ENCODE measurements around the gene CISD1. TPM values are rescaled to one million over a fixed set of nuclear protein-coding genes. Genes with fewer than 3 reads are reported as not detected.

Gene CISD1
- total RNA-seq (2021) (46.6 to 53.8 TPM (median 48.3 TPM) in 3 replicates), Bru-seq, nascent RNA (percentile 93 among the genes with signal in this experiment)
- long read RNA-seq, experiment 1, transcript CISD1-201 (3 exons, 2,479 nt) = major isoform, 84 of 92 reads
- long read RNA-seq, experiment 1, partial matches to known transcripts = 1 of 92 reads
- long read RNA-seq, experiment 1, other reads (novel, unspliced or antisense) = 7 of 92 reads
- long read RNA-seq, experiment 2, transcript CISD1-201 (3 exons, 2,479 nt) = major isoform, 95 of 101 reads
- long read RNA-seq, experiment 2, partial matches to known transcripts = 3 of 101 reads
- long read RNA-seq, experiment 2, other reads (novel, unspliced or antisense) = 3 of 101 reads
- long read RNA-seq, experiment 3, transcript CISD1-201 (3 exons, 2,479 nt) = major isoform, 75 of 77 reads
- long read RNA-seq, experiment 3, partial matches to known transcripts = 1 of 77 reads
- long read RNA-seq, experiment 3, other reads (novel, unspliced or antisense) = 1 of 77 reads

DNA sequence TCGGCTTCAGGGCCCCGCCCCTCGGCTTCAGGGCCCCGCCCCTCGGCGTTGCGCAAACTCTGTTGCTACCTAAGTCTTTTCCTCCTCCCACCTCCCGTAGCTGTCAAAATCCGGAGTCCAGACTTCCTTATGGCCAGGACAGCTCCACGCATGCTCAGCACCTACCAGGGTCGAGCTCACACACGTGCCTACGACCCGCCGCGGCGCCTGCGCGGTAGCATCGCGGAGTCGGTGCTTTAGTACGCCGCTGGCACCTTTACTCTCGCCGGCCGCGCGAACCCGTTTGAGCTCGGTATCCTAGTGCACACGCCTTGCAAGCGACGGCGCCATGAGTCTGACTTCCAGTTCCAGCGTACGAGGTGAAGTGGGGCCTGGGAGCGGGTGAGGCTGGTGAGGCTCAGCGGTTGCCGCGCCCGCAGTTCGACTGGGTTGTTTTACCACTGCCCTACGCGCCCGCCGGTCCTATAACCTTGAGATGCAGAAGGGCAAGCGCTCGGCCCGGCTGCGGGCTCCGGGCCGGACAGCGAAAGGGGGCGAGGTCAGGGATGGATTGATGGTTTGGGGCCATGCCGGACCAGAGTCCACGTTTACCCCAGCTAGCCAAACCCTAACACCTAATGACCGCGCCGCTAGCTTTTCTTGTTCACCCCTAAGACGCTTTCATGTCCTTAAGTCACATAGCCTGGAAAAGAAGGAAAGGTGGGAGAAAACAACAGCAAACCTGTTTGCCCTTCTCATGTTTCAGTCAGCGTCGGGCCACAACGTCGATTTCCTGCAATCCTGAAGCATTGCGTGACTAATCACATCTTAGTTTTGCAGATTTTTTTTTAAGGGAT, at the start of gene CISD1:
Gene CISD1, plus strand, starts transcription at position 217 of the 836 bp plus-strand sequence. Its CDS starts 112 bp downstream, at position 329.
- Mint-ChIP-seq H3K27ac (peak within 1 kb of the TSS; percentile 99), H3K9me3 (no peaks in the 10 kb centered on the region; the same call in 1 of the 2 replicates), H3K4me1 (peaks cover 45% of the 10 kb centered on the region), H3K27me3 (ENCODE audit: low read depth) (no peaks in the 10 kb centered on the region), H3K4me3 (peak within 1 kb of the TSS; percentile 92), H3K36me3 (peaks cover 5% of the 10 kb centered on the region; the same call in 1 of the 2 replicates)
- POLR2A ChIA-PET = interaction anchor here (0.6 to 1.4 kb wide), 2 partner anchors 21 to 120 kb away, joined by 5 read pairs; no protein-coding TSS in a partner anchor
- DNase-seq (ENCODE audit: low spot score) = peak; percentile 95
- ATAC-seq = peak; percentile 82
- CTCF ChIA-PET = interaction anchor here (0.5 to 2.0 kb wide), 8 partner anchors 11 to 131 kb away, joined by 3 to 8 read pairs (median 4); partner anchors contain the start of gene UBE2D1
- TF ChIP-seq, protein P1, sequence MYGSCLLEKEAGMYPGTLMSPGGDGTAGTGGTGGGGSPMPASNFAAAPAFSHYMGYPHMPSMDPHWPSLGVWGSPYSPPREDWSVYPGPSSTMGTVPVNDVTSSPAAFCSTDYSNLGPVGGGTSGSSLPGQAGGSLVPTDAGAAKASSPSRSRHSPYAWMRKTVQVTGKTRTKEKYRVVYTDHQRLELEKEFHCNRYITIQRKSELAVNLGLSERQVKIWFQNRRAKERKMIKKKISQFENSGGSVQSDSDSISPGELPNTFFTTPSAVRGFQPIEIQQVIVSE (CRISPR knock-in tag; IDR thresholded peaks at IDR 0.05; ENCODE audit: borderline replicate concordance) = no peak
- TF ChIP-seq, protein P2, sequence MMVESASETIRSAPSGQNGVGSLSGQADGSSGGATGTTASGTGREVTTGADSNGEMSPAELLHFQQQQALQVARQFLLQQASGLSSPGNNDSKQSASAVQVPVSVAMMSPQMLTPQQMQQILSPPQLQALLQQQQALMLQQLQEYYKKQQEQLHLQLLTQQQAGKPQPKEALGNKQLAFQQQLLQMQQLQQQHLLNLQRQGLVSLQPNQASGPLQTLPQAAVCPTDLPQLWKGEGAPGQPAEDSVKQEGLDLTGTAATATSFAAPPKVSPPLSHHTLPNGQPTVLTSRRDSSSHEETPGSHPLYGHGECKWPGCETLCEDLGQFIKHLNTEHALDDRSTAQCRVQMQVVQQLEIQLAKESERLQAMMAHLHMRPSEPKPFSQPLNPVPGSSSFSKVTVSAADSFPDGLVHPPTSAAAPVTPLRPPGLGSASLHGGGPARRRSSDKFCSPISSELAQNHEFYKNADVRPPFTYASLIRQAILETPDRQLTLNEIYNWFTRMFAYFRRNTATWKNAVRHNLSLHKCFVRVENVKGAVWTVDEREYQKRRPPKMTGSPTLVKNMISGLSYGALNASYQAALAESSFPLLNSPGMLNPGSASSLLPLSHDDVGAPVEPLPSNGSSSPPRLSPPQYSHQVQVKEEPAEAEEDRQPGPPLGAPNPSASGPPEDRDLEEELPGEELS (CRISPR knock-in tag; IDR thresholded peaks at IDR 0.05) = peak; percentile 97
- peak; percentile 99 for TF ChIP-seq FOXP1 (CRISPR knock-in tag; IDR thresholded peaks at IDR 0.05; ENCODE audit: borderline replicate concordance)
- TF ChIP-seq, protein P3, sequence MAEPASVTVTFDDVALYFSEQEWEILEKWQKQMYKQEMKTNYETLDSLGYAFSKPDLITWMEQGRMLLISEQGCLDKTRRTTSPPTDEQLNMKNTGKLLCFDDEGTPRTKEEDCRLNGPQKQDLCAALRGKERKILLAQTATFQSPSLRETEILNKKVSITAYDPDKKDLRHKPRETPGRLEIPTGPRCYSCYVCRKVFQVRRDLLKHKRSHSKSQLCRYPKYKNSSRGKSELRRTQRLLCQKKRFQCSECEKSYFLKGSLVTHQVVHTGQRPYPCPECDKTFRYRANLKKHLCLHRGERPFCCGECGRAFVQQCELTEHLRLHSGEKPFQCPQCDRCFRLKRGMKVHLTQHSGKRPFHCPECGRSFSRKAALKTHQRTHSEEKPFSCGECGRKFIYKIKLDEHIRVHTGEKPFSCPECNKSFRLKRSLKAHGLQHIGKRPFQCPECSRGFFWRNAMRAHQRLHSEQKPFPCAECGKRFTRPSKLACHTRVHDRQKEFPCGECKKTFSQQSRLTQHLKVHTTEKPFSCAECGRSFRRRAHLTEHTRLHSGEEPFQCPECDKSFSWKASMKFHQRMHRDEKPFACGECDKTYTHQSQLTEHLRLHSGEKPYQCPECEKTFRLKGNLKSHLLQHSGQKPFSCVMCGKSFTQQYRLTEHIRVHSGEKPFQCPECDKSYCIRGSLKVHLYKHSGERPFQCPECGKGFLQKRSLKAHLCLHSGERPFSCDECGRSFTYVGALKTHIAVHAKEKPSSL (CRISPR knock-in tag; conservative IDR thresholded peaks at IDR 0.05) = no peak
- TF ChIP-seq ELF4 (CRISPR knock-in tag; IDR thresholded peaks at IDR 0.05; ENCODE audit: low read depth) = peak; percentile 78; the same call in 1 of the 2 replicates
- no peak for TF ChIP-seq MXD4 (CRISPR knock-in tag; IDR thresholded peaks at IDR 0.05; ENCODE audit: borderline replicate concordance)
- TF ChIP-seq, protein P4, sequence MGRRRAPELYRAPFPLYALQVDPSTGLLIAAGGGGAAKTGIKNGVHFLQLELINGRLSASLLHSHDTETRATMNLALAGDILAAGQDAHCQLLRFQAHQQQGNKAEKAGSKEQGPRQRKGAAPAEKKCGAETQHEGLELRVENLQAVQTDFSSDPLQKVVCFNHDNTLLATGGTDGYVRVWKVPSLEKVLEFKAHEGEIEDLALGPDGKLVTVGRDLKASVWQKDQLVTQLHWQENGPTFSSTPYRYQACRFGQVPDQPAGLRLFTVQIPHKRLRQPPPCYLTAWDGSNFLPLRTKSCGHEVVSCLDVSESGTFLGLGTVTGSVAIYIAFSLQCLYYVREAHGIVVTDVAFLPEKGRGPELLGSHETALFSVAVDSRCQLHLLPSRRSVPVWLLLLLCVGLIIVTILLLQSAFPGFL (CRISPR knock-in tag; IDR thresholded peaks at IDR 0.05; ENCODE audit: borderline replicate concordance) = peak; percentile 96
- peak; percentile 98 for TF ChIP-seq ETV6 (CRISPR knock-in tag; IDR thresholded peaks at IDR 0.05)
- TF ChIP-seq, protein P5, sequence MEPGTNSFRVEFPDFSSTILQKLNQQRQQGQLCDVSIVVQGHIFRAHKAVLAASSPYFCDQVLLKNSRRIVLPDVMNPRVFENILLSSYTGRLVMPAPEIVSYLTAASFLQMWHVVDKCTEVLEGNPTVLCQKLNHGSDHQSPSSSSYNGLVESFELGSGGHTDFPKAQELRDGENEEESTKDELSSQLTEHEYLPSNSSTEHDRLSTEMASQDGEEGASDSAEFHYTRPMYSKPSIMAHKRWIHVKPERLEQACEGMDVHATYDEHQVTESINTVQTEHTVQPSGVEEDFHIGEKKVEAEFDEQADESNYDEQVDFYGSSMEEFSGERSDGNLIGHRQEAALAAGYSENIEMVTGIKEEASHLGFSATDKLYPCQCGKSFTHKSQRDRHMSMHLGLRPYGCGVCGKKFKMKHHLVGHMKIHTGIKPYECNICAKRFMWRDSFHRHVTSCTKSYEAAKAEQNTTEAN (CRISPR knock-in tag; IDR thresholded peaks at IDR 0.05) = peak; percentile 91
- TF ChIP-seq, protein P6, sequence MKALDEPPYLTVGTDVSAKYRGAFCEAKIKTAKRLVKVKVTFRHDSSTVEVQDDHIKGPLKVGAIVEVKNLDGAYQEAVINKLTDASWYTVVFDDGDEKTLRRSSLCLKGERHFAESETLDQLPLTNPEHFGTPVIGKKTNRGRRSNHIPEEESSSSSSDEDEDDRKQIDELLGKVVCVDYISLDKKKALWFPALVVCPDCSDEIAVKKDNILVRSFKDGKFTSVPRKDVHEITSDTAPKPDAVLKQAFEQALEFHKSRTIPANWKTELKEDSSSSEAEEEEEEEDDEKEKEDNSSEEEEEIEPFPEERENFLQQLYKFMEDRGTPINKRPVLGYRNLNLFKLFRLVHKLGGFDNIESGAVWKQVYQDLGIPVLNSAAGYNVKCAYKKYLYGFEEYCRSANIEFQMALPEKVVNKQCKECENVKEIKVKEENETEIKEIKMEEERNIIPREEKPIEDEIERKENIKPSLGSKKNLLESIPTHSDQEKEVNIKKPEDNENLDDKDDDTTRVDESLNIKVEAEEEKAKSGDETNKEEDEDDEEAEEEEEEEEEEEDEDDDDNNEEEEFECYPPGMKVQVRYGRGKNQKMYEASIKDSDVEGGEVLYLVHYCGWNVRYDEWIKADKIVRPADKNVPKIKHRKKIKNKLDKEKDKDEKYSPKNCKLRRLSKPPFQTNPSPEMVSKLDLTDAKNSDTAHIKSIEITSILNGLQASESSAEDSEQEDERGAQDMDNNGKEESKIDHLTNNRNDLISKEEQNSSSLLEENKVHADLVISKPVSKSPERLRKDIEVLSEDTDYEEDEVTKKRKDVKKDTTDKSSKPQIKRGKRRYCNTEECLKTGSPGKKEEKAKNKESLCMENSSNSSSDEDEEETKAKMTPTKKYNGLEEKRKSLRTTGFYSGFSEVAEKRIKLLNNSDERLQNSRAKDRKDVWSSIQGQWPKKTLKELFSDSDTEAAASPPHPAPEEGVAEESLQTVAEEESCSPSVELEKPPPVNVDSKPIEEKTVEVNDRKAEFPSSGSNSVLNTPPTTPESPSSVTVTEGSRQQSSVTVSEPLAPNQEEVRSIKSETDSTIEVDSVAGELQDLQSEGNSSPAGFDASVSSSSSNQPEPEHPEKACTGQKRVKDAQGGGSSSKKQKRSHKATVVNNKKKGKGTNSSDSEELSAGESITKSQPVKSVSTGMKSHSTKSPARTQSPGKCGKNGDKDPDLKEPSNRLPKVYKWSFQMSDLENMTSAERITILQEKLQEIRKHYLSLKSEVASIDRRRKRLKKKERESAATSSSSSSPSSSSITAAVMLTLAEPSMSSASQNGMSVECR (CRISPR knock-in tag; IDR thresholded peaks at IDR 0.05; ENCODE audit: borderline replicate concordance) = peak; percentile 97
- no peak for TF ChIP-seq RORB (CRISPR knock-in tag; IDR thresholded peaks at IDR 0.05)
- no peak for TF ChIP-seq ZNF396 (CRISPR knock-in tag; IDR thresholded peaks at IDR 0.05; ENCODE audit: borderline replicate concordance)
- TF ChIP-seq, protein P7, sequence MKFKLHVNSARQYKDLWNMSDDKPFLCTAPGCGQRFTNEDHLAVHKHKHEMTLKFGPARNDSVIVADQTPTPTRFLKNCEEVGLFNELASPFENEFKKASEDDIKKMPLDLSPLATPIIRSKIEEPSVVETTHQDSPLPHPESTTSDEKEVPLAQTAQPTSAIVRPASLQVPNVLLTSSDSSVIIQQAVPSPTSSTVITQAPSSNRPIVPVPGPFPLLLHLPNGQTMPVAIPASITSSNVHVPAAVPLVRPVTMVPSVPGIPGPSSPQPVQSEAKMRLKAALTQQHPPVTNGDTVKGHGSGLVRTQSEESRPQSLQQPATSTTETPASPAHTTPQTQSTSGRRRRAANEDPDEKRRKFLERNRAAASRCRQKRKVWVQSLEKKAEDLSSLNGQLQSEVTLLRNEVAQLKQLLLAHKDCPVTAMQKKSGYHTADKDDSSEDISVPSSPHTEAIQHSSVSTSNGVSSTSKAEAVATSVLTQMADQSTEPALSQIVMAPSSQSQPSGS (CRISPR knock-in tag; IDR thresholded peaks at IDR 0.05; ENCODE audit: borderline replicate concordance, low read depth) = peak; percentile 86; the same call in 1 of the 2 replicates
- no peak; the same call in 1 of the 2 replicates for TF ChIP-seq ZNF416 (CRISPR knock-in tag; IDR thresholded peaks at IDR 0.05)
- TF ChIP-seq CREB1 (CRISPR knock-in tag; IDR thresholded peaks at IDR 0.05) = peak; percentile 98
- TF ChIP-seq MYBL2 (CRISPR knock-in tag; IDR thresholded peaks at IDR 0.05) = peak; percentile 96
- TF ChIP-seq, protein P8, sequence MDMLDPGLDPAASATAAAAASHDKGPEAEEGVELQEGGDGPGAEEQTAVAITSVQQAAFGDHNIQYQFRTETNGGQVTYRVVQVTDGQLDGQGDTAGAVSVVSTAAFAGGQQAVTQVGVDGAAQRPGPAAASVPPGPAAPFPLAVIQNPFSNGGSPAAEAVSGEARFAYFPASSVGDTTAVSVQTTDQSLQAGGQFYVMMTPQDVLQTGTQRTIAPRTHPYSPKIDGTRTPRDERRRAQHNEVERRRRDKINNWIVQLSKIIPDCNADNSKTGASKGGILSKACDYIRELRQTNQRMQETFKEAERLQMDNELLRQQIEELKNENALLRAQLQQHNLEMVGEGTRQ (CRISPR knock-in tag; IDR thresholded peaks at IDR 0.05) = peak; percentile 74
- 0 out of 2 replicates have a peak, but pooled peaks have one; percentile 84 for TF ChIP-seq FOXJ3 (CRISPR knock-in tag; IDR thresholded peaks at IDR 0.05; ENCODE audit: borderline replicate concordance)

Data from WTC11 (cell line).